Activated T-helper 9 cell treated with anti-CD3 and anti-CD28 coated beads, Interleukin-2, amount 50 U/mL, for 16 hours (primary cell): ENCODE data around the gene UHRF1.
"Not testable (repeated sequence)": the region's sequence is repeated elsewhere in the genome, so short reads cannot be mapped to it uniquely, and the experiment has no call there.

Source experiments
- DNase-seq: peaks from one replicate; pipeline ENCODE4 v3.0.0-alpha.2; 2020; ENCODE audit warnings: low read depth

UHRF1 gene

DNA sequence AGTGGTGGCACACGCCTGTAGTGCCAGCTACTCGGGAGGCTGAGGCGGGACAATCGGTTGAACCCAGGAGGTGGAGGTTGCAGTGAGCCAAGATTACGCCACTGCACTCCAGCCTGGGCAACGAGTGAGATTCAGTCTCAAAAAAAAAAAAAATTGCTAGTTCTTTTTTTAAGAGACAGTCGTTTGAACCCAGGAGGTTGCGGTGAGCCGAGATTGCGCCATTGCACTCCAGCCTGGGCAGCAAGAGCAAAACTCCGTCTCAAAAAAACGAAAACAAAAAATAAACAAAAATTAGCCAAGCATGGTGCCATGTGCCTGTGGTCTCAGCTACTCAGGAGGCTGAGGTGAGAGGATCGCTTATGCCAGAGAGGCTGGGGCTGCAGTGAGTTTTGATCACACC is 8.4 kb upstream of the UHRF1 start:
- not testable (repeated sequence) for DNase-seq

DNA sequence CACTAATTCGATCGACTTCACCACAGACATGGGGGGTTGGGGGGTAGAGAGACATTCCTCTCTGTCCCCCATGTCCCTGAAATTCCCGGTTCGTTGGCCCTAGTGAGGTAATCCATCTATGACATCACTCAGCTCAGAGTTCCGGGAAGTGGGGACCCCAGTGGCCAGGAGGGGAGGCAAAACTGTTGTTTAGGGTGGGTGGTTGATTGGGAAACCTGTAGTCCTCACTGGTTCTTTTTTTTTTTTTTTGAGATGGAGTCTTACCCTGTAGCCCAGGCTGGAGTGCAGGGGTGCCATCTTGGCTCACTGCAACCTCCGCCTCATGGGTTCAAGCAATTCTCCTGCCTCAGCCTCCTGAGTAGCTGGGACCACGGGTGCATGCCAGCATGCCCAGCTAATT is 6.5 kb upstream of the UHRF1 start, which contains the start of gene ARRDC5:
ARRDC5 (minus strand) TSS at position 101 of the 400 bp plus-strand sequence; CDS start at position 30, 71 bp downstream.
- no peak for DNase-seq

DNA sequence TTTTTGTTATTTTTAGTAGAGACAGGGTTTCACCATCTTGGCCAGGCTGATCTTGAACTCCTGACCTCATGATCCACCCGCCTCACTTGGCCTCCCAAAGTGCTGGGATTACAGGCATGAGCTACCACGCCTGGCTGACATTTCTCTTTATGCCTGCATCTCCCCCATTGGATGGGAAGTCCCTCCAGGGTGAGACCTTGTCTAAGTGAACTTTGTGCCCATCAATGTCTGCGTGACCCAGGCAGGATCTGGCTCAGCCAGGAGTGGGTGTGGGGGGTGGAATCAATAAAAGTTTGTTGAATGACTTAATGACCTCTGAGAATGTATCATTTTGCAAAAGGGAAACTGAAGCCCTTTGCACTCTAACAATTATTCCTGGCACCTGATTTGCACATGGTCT is 4.8 kb upstream of the UHRF1 start:
- DNase-seq: no peak

DNA sequence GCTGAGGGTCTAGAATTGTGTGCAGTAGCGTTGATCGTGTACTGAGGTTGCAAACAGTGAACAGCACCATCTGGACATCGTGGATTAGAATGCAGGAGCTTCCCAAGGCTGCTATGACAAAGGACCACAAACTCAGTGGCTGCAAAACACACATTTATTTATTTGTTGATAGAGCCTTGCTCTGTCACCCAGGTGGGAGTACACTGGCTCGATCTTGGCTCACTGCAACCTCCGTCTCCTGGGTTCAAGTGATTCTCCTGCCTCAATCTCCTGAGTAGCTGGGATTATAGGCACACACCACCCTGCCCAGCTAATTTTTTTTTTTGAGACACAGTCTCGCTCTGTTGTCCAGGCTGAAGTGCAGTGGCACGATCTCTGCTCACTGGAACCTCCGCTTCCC is 2.3 kb upstream of the UHRF1 start:
- no peak for DNase-seq

DNA sequence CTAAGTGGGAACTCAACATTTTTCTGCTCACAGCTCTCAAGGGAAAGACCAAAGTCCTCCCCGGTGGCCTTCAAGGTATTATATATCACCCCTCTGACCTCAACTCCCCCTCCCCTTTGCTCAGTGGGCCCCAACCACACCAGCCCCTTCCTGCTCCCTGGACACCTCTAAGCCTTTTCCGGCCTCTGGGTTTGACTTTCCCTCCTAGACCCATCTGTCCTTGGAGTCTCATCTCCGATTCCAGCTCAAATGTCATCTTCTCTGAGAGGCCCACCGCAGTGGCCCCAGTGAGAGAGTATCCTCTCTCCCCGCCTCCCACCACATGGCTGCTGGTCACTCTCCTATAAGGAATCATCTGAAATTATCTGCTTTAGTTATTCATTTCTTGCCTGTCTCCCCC is 941 bp upstream of the UHRF1 start:
- DNase-seq: no peak

DNA sequence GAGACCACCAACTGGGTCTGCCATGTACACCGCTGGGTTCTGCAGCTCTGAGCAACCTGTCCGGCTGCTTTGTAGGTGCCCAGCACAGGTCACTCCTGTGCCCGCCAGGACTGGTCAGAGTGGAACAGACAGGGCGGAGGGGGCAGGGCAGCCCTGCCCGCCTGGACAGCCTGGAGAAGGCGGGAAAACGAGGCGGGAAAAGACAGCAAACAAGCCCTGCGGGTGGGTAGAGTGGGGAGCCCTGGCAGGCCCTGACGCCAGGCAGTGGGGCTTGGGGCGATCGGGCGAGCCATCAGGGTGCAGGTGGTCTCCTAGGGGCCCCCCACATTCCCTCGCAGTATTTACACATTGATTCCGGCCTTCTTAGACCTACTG is 533 bp upstream of the UHRF1 start:
- no peak for DNase-seq

DNA sequence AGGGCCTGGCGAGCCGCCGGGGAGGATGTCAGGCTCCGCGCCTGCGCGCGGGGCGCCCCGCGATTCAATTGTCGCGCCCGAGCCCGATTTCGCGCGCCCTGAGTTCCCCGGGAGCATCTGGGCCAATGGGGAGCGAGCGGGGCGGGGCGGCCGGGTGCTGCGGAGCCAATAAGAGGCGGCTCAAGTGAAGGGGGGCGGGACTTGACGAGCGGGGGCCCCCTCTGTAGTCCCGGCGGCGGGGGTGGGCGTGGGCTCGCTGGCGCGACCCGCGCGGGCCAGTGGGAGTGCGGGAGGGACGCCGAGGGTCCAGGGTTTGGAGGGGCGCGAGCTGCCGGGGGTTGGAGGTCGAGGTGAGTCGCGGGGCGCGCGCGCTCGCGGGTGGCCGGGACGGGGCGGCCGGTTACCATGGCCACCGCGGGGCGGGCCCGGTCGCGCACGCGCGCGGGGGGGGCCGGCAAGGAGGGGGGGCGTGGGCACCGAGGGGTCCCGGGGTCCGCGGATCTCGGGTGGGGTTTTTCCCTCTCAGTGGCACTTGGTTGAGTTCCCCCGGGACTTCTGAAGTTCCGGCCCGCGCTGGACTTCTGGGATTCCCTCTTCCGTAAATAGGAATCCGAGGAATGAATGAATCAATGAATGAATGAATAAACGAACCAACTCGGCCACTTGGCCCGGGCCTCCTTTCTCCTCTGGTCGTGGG is 744 bp downstream of the UHRF1 start:
- peak; percentile 89 for DNase-seq

DNA sequence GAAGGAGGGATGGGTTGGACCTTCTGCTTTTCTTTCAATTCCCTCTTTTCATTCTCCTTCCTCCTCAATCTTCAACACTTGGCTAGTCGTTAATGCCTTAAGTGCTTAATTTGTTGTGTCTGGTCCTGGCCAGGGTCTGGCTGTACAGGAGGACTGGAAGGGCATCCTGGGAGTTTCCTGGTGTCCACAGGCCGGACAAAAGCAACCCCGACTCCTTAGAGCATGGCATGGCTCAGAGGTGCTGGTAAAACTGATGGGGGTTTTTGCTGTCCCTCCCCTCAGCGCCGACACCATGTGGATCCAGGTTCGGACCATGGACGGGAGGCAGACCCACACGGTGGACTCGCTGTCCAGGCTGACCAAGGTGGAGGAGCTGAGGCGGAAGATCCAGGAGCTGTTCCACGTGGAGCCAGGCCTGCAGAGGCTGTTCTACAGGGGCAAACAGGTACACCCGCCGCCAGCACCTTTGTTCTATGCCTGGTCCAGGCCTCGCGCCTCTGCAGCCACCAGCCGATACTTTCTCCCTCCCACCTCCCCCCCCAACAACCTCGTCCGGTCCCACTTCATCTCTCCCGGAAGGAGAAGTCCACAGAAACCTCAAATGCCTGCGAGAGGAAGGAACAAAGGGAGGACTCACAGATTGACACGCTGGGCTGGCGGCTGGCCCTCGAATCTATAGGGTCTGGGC is 1.4 kb downstream of the UHRF1 start:
- no peak for DNase-seq

DNA sequence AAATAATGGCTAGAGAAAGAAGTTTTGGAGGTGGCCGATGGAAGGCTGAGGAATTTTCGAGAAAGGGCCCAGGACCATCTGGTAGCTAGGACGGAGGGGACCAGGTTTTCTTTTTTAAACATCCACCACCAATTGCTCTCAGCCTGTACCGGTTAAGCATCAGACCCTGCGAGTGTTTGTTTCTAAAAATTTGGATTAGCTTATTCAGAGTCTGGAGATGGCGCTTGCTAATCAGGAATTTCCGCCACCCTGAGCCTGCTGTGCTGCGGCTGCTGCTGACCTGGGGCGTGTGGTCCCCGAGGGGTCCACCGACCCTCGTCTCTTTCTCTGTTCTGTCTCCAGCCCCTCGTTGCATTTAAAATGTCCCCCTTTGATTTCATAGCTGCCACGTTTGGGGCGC is 2.0 kb downstream of the UHRF1 start:
- no peak for DNase-seq

DNA sequence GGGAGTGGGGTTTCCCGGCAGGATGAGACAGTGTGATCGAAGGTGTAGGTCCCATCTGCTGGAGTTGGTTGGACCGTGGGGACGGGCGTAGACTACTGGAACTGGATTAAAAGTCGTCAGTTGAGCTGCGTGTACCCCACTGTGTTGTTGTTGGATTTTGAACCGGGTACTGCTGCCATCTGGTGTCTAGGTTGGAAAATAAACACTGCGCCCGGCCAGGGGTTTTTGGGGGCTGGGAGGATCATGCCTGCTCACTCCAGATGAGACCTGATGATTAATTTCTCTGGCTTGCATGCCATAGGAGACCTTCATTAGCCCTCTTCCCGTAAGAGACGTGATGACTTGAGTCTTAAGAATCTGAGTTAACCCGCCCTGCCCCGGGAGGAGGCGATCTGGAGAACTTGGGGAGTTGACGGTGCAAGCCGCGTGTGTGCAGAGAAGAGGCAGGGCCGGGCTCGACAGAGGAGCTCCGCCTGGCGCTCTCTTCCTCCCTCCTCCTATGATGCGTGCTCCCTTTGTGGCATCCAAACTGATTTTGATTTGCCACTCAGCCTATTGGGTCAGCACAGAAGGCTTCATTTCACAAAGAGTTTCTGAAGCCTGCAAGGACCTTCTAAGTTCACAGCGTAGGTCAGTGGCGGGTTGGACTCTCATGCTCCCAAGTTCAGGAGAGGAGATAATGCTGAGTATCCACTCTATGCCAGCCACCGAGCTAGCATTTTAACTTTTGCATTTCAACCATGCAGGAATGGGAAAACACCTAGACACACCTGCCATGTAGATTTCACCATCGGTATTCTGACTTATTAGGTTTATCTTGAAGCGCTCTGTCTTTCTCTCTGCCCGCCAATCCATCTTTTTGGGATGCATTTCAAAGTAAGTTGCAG is 2.7 kb downstream of the UHRF1 start:
- DNase-seq: peak; percentile 57

DNA sequence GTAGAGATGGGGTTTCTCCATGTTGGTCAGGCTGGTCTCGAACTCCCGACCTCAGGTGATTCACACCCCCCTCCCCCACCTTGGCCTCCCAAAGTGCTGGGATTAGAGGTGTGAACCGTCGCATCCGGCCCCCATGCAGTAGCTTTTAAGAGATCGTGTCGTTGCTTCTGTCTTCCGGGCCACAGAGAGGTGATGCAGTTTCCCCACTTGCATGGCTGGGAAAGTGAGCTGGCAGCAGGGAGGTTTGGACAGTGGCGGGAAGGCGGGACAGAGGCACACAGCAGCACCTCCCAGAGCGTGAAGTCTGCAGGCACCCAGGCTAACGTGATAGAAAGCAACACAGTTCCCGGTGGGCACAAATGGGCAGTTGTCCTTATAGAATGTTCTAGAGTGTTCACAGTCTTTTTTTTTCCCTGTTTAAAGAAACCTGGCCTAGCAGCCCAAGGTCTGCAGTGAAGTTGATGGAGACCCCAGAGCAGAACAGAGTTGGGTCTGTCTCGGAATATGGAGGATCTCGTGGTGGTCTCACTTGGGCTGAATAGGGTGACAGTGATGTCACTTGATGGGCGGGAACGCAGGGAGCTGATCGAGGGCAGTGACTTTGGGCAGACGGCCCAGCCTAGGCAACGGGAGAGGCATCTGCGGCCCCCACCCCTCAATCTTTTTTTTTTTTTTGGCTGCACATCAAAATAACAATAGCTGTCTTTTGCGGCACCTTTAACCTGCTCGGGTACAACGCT is 4.9 kb downstream of the UHRF1 start:
- DNase-seq: no peak

DNA sequence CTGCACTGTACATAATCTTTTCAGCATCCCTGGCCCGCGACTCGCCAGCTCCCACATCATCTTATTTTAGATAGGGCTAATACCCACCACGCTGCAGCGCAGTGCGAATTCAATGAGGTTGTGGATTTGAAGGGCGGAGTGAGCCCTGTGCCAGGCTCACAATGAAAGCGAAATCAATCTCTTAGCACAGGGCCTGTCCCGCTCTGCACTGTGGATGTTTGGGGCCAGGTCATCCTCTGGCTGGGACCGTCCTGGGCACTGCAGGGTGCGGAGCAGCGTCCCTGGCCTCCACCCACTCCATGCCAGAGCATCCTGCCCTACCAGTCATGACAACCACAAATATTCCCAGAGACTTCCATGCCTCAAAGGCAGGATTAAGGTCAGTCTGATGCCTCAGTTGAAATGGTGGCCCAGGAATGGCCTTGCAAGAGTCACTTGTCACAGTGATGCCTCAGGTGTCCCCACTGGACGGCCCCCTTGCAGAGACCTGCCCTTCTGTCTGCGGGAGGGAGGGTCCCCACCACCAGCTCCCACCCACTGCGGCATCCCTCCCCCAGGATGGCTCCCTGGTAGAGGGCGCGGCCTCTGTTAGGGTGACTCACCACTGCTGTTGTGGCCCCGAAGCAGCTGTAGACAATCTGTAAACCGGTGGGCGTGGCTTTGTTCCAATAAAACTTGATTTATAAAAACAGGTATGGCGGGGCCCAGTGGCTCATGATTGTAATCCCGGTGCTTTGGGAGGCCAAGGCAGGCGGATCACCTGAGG is 5.6 kb downstream of the UHRF1 start:
- DNase-seq: peak; percentile 59

DNA sequence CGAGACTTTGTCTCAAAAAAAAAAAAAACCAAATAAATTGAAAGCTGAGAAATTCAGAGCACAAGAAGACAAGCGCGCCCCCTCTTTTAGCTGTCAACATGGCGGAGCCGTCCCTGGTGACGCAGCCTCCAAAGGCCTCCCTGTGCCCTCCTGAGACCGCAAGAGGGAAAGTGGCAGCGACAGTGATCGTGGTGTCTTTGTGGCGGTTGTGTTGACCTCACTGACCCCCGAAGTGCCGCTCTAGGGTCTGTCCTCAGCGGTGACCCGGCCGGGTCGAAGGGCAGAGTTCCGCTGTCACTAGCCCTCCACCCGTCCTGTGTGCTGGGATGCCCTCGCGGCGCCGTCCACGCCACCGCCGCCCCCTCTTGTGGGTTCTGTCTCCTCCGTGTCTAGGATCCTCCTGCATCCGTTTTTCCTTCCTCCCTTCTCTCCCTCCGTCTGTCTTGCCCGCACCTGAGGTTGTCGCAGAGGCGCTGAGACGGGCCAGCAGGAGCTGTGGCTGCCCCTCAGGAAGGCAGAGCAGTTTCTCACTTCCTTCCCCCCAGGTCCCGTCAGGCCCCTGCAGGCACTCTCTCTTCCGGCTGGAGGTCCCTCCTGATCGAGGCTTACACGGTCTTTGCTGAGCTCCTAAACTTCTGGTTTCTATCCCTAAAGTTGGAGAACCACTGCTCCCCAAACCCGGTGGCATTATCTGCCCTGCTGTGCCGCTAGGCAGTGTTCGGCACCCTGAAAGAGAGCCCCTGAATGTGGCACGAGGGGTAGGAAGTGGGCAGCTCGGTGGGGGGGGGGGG is 7.2 kb downstream of the UHRF1 start:
- DNase-seq: peak; percentile 19

DNA sequence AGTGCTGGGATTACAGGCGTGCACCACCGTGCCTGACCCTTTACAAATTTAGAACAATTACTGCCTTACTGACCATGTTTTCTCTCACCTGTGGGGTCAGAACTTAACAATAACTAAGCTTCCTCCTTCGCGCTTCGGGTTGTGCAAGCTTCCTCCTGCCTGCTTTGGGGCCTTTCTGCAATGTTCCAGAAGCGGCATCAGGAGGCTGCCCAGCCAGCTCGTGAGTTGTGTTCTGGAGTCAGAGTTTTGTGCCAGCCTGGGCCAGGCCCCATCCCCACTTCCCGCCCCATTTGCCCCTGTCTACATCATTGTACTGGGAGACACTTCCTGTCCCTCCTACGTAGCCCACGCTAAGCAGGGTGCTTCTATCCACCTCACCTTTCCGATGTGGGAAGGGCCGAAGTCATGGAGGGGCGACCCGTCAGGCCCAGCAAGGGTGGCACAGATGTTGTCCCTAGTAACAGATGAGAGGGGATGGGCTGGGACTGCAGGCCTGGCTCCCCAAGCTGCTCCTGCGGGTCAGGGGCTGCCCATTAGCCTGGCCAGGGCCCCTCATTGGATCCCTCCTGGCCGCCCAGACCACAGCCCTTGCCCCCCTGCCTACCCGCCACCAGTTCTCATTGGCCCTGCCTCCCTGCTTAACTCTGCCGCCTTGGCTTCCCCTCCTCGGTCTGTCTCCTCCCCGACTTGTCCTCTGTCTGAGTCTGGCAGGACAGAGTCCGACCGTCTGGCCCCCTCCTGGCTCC is 13.4 kb downstream of the UHRF1 start:
- DNase-seq: no peak

DNA sequence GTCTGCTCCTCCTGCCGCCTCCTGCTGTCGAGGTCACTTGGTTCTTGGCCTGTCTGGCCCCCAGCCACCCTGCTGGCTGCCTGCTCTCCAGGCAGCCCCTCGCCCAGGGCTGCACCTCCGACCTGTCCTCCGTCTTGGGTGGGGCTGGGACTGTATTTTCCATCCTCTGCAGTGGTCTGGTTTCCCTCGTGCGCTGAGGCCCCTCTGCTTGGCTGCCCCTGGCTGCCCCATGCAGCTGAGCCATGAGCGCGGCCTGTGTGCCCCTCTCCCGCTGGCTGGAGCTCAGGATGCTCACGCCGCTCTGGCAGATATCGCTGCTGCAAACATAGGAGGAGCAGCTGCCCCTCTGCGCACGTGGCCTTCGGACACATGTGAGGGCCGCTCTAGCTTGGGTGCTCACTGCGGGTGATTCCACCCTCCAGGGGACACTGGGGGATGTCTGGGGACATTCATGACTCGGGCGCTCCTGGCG is 14.0 kb downstream of the UHRF1 start:
- no peak for DNase-seq

DNA sequence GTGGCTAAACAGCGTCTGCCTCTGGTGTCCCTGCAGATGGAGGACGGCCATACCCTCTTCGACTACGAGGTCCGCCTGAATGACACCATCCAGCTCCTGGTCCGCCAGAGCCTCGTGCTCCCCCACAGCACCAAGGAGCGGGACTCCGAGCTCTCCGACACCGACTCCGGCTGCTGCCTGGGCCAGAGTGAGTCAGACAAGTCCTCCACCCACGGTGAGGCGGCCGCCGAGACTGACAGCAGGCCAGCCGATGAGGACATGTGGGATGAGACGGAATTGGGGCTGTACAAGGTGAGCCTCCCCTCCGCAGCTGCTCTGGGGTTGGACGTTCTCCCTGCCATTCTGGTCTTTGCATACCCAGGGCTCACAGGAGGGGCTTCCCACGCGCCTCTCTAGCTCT is 19.9 kb downstream of the UHRF1 start:
- DNase-seq: no peak

DNA sequence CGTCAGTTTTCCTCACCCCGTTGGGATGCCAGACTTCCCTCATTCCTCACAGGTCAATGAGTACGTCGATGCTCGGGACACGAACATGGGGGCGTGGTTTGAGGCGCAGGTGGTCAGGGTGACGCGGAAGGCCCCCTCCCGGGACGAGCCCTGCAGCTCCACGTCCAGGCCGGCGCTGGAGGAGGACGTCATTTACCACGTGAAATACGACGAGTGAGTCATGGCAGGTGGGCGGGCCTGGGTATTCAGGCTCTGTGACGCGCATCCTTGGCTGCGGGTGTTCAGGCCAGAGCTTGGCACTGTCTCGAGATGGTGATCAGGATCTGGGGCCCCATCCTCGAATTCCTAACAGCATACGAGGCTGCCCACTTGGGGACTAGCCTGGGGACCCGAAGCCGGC is 21.4 kb downstream of the UHRF1 start:
- DNase-seq: no peak

DNA sequence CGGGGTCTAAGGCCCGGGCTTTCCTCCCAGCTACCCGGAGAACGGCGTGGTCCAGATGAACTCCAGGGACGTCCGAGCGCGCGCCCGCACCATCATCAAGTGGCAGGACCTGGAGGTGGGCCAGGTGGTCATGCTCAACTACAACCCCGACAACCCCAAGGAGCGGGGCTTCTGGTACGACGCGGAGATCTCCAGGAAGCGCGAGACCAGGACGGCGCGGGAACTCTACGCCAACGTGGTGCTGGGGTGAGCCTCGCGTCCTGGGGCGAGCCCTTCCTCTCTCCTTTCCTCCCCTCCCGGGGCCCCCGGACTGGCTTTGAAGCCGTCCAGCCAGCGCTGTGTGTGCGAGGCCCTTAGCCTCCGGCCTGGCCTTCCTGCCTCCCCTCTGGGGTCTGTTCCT is 23.4 kb downstream of the UHRF1 start:
- no peak for DNase-seq

DNA sequence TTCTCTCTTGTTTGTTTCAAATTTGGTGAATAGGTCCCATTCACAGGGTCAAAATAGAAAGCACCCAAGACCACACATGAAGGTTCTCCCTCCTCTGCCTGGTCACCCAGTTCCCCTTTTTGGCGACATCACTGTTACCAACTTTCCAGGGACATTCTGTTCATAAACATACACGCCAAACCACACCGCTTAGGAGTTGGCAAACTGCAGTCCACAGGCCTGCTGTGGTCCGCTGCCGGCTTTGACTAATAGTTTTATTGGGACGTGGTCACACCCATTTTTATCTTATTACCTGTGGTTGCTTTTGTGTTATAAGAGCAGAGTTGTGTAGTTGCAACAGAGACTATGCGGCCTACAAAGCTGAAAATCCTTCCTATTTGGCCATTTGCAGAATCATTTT is 24.2 kb downstream of the UHRF1 start:
- no peak for DNase-seq

DNA sequence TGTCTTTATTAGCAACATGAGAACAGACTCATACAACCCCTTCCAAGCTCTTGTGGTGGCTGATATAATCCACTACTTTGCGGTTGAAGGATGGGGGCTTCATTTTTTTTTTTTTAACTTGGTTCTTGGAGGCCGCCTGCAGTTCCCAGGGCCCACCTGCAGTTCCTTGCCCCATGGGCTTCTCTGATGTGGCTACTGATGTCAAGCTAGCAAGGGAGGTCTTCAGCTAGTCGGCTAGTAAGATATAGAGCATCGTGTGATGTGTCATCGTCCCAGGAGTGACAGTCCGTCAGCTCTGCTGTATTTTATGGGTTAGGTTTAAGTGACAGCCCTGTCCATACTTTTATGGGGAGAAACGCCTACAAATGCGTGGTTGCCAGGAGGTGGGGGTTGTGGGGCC is 26.1 kb downstream of the UHRF1 start:
- DNase-seq: no peak
